H9 (cell line): Measurements from ENCODE around the gene NTRK3. TPM values are rescaled to one million over a fixed set of nuclear protein-coding genes. Genes with fewer than 3 reads are reported as not detected.

Experiments used
- DNase-seq: peaks from one replicate; pipeline ENCODE4 v3.0.0-alpha.2; 2017
- H2AFZ ChIP-seq: one replicate; pipeline ENCODE4 v1.6.1; 2013; ENCODE audit warnings: mild to moderate bottlenecking, low read length, control low read depth, moderate library complexity
- H2AK5ac ChIP-seq: 2 replicates; pipeline ENCODE4 v1.6.1; 2013; ENCODE audit warnings: low read length, control low read depth, mixed read lengths; ENCODE audit not compliant: insufficient read length
- H2BK120ac ChIP-seq: one replicate; pipeline ENCODE4 v1.6.1; 2013; ENCODE audit warnings: low read depth, mild to moderate bottlenecking, low read length, control low read depth, inconsistent platforms; ENCODE audit not compliant: poor library complexity, severe bottlenecking
- H2BK12ac ChIP-seq: 2 replicates; pipeline ENCODE4 v1.6.1; 2013; ENCODE audit warnings: low read length, control low read depth, mixed read lengths, low read depth; ENCODE audit not compliant: insufficient read length
- H2BK15ac ChIP-seq: 2 replicates; pipeline ENCODE4 v1.6.1; 2013; ENCODE audit warnings: low read depth, low read length, control low read depth
- H2BK20ac ChIP-seq: one replicate; pipeline ENCODE4 v1.6.1; 2013; ENCODE audit warnings: low read depth, mild to moderate bottlenecking, low read length, control low read depth, inconsistent platforms; ENCODE audit not compliant: poor library complexity, severe bottlenecking
- H2BK5ac ChIP-seq: 2 replicates; pipeline ENCODE4 v1.6.1; 2013; ENCODE audit warnings: low read length, control low read depth, mixed read lengths; ENCODE audit not compliant: insufficient read length
- H3K14ac ChIP-seq: 2 replicates; pipeline ENCODE4 v1.6.1; 2013; ENCODE audit warnings: low read length, control low read depth; ENCODE audit not compliant: insufficient read depth
- H3K18ac ChIP-seq: 2 replicates; pipeline ENCODE4 v1.6.1; 2013; ENCODE audit warnings: low read depth, mild to moderate bottlenecking, mixed read lengths, low read length, control low read depth; ENCODE audit not compliant: insufficient read length
- H3K23ac ChIP-seq: 2 replicates; pipeline ENCODE4 v1.6.1; 2013; ENCODE audit warnings: low read length, control low read depth, mixed read lengths, low read depth; ENCODE audit not compliant: insufficient read length
- H3K23me2 ChIP-seq: 2 replicates; pipeline ENCODE4 v1.6.1; 2013; ENCODE audit warnings: low read depth, mild to moderate bottlenecking, mixed read lengths, low read length, control low read depth; ENCODE audit not compliant: insufficient read length, poor library complexity, severe bottlenecking
- H3K27ac ChIP-seq: 2 replicates; pipeline ENCODE4 v1.5.1; 2013; ENCODE audit warnings: low read length, control low read depth, mixed read lengths, low read depth; ENCODE audit not compliant: insufficient read length
- H3K27me3 ChIP-seq: 2 replicates; pipeline ENCODE4 v1.6.1; 2013; ENCODE audit warnings: low read length, control low read depth, inconsistent platforms; ENCODE audit not compliant: insufficient read depth
- H3K4ac ChIP-seq: 2 replicates; pipeline ENCODE4 v1.6.1; 2013; ENCODE audit warnings: low read depth, mild to moderate bottlenecking, control low read depth, inconsistent platforms, low read length, moderate library complexity
- H3K4me1 ChIP-seq: 2 replicates; pipeline ENCODE4 v1.6.1; 2013; ENCODE audit warnings: low read length, control low read depth, inconsistent platforms; ENCODE audit not compliant: insufficient read depth
- H3K4me2 ChIP-seq: 2 replicates; pipeline ENCODE4 v1.6.1; 2013; ENCODE audit warnings: low read length, control low read depth, mixed read lengths; ENCODE audit not compliant: insufficient read length, insufficient read depth
- H3K56ac ChIP-seq: 2 replicates; pipeline ENCODE4 v1.6.1; 2013; ENCODE audit warnings: low read depth, mild to moderate bottlenecking, mixed read lengths, low read length, control low read depth; ENCODE audit not compliant: insufficient read length
- H3K79me1 ChIP-seq: 2 replicates; pipeline ENCODE4 v1.6.1; 2013; ENCODE audit warnings: low read depth, mild to moderate bottlenecking, moderate library complexity, low read length, control low read depth, inconsistent platforms; ENCODE audit not compliant: insufficient read depth, poor library complexity, severe bottlenecking
- H3K79me2 ChIP-seq: 2 replicates; pipeline ENCODE4 v1.6.1; 2013; ENCODE audit warnings: low read length, control low read depth, inconsistent platforms; ENCODE audit not compliant: insufficient read depth
- H3K9ac ChIP-seq: 2 replicates; pipeline ENCODE4 v1.6.1; 2013; ENCODE audit warnings: low read length, control low read depth, mixed read lengths; ENCODE audit not compliant: insufficient read length; ENCODE audit errors: extremely low read depth
- H3K9me3 ChIP-seq: one replicate; pipeline ENCODE4 v1.6.1; 2013; ENCODE audit warnings: low read depth, low read length, inconsistent platforms; ENCODE audit not compliant: control insufficient read depth
- H3T11ph ChIP-seq: one replicate; pipeline ENCODE4 v1.6.1; 2013; ENCODE audit warnings: mild to moderate bottlenecking, low read length, control low read depth, inconsistent platforms
- H4K20me1 ChIP-seq: one replicate; pipeline ENCODE4 v1.6.1; 2013; ENCODE audit not compliant: control insufficient read depth, insufficient read length, insufficient read depth
- H4K5ac ChIP-seq: 2 replicates; pipeline ENCODE4 v1.6.1; 2013; ENCODE audit warnings: low read depth, mild to moderate bottlenecking, mixed read lengths, low read length, control low read depth; ENCODE audit not compliant: insufficient read length
- H4K8ac ChIP-seq: replicated peaks from 2 replicates; pipeline ENCODE4 v1.6.1; 2013; ENCODE audit warnings: low read length, control low read depth, mixed read lengths, low read depth; ENCODE audit not compliant: insufficient read length
- H4K91ac ChIP-seq: 2 replicates; pipeline ENCODE4 v1.6.1; 2013; ENCODE audit warnings: low read depth, mild to moderate bottlenecking, moderate library complexity, mixed read lengths, low read length, control low read depth; ENCODE audit not compliant: insufficient read length
- H3K27ac Mint-ChIP-seq, 3 experiments: 2 replicates in 2 of 3; 3 replicates in 1 of 3; pipeline ENCODE4 v1.8.0; 2020 to 2021; ENCODE audit warnings: mixed read lengths in 3 of 3, mild to moderate bottlenecking in 1 of 3, moderate library complexity in 1 of 3
- H3K27me3 Mint-ChIP-seq: 2 replicates; pipeline ENCODE4 v1.8.0; 2021; ENCODE audit warnings: low read depth, mild to moderate bottlenecking, moderate library complexity, mixed read lengths
- H3K36me3 Mint-ChIP-seq, 3 experiments: 2 replicates in 2 of 3; 3 replicates in 1 of 3; pipeline ENCODE4 v1.8.0; 2020 to 2021; ENCODE audit warnings: low read depth in 3 of 3, mixed read lengths in 3 of 3; ENCODE audit not compliant: insufficient read depth in 1 of 3
- H3K4me1 Mint-ChIP-seq, 2 experiments: 2 replicates each; pipeline ENCODE4 v1.8.0; 2020; ENCODE audit warnings: mixed read lengths in 2 of 2
- H3K4me3 Mint-ChIP-seq, 2 experiments: 2 replicates in 1 of 2; 3 replicates in 1 of 2; pipeline ENCODE4 v1.8.0; 2020 to 2021; ENCODE audit warnings: mild to moderate bottlenecking in 2 of 2, mixed read lengths in 2 of 2, moderate library complexity in 1 of 2
- H3K9me3 Mint-ChIP-seq, 2 experiments: 2 replicates in 1 of 2; 3 replicates in 1 of 2; pipeline ENCODE4 v1.8.0; 2020; ENCODE audit warnings: mild to moderate bottlenecking in 2 of 2, mixed read lengths in 2 of 2, moderate library complexity in 1 of 2
- CTCF ChIP-seq: fragments of 200-600 bp; sonication (generic); conservative IDR thresholded peaks from 3 replicates; pipeline ENCODE4 v1.8.0; 2021; ENCODE audit warnings: antibody characterized with exemption, mild to moderate bottlenecking
- WGBS: extraction: QIAGEN DNeasy Blood & Tissue Kit; methylation state at CpG from one replicate; pipeline ENCODE4 v1.1.7; 2013; ENCODE audit warnings: missing lambda C conversion rate, low lambda C conversion rate, mixed read lengths; ENCODE audit not compliant: insufficient read length; ENCODE audit errors: extremely low coverage; 5-methylcytosine and 5-hydroxymethylcytosine counted together
- total RNA-seq: library from RNA; stranded (reverse); gene quantifications from 2 replicates; pipeline ENCODE4 v1.2.1, GENCODE V29; 2021

The NTRK3 gene
- total RNA-seq, 1 experiment from 2014 or later, result 2.5 TPM

- no peak for TF ChIP-seq CTCF
- no peaks in the 10 kb centered on the region for H3K9me3 ChIP-seq
- H3K4me1 ChIP-seq, result peaks cover 2% of the 10 kb centered on the region; the same call in 1 of the 2 replicates
- no peak overlapping the region for H3K27ac ChIP-seq
- no peak overlapping the region for H3K4me2 ChIP-seq
- H3K27me3 ChIP-seq, result no peaks in the 10 kb centered on the region
- H3K9ac ChIP-seq, result no peak overlapping the region
- no peak overlapping the region for H2BK120ac ChIP-seq
- no peak overlapping the region for H3K4ac ChIP-seq
- H3K4me3 Mint-ChIP-seq, result no peak overlapping the region
- DNase-seq, result no peak
- H3K4me1 Mint-ChIP-seq, result peaks cover 11 to 17% of the 10 kb centered on the region in 2 experiments
- no peak overlapping the region for H4K5ac ChIP-seq
- H2BK5ac ChIP-seq, result no peak overlapping the region
- H3K79me1 ChIP-seq, result no peaks in the 10 kb centered on the region
- H3K14ac ChIP-seq, result no peak overlapping the region
- H3K27ac Mint-ChIP-seq, result no peak overlapping the region
- H4K91ac ChIP-seq, result no peak overlapping the region
- H3K36me3 Mint-ChIP-seq, result no peaks in the 10 kb centered on the region; a peak in 1 of 7 replicates
- no peak overlapping the region for H3T11ph ChIP-seq
- no peak overlapping the region for H2BK12ac ChIP-seq
- no peak overlapping the region for H3K23ac ChIP-seq
- no peaks in the 10 kb centered on the region; a peak in 2 of 5 replicates for H3K9me3 Mint-ChIP-seq
- no peak overlapping the region for H2AK5ac ChIP-seq
- H3K18ac ChIP-seq, result no peak overlapping the region
- H3K27me3 Mint-ChIP-seq, result no peaks in the 10 kb centered on the region
- no peak overlapping the region for H2AFZ ChIP-seq
- no peaks in the 10 kb centered on the region for H4K20me1 ChIP-seq
- WGBS, result no CpG with 5 or more reads among the region's 2 CpGs
- no peak overlapping the region for H2BK15ac ChIP-seq
- H3K79me2 ChIP-seq, result no peaks in the 10 kb centered on the region
- no peak overlapping the region for H4K8ac ChIP-seq
- H3K23me2 ChIP-seq, result no peaks in the 10 kb centered on the region
- no peak overlapping the region for H2BK20ac ChIP-seq
- no peak overlapping the region for H3K56ac ChIP-seq
These were observed 233.8 kb downstream of the NTRK3 start for GRCh38 chr15:88022716-88023115.
